PC-3 (cell line): ENCODE measurements around the gene ZNF319.

Experiments used
- EZH2 ChIP-seq: fragments of 300-600 bp; sonication (generic); IDR thresholded peaks from one replicate; pipeline ENCODE4 v1.6.1; 2017; ENCODE audit warnings: antibody characterized with exemption, mild to moderate bottlenecking, low read length; ENCODE audit not compliant: unreplicated experiment
- EZH2phosphoT487 ChIP-seq: fragments of 300-600 bp; sonication (generic); IDR thresholded peaks from 2 replicates; pipeline ENCODE4 v1.6.1; 2018; ENCODE audit warnings: mild to moderate bottlenecking, antibody characterized with exemption, low read length, borderline replicate concordance
- TF ChIP-seq, protein P1 (sequence below): fragments of 300-600 bp; sonication (generic); conservative IDR thresholded peaks from 2 replicates; pipeline ENCODE4 v1.5.1; 2017; ENCODE audit warnings: antibody characterized with exemption, low read depth, mild to moderate bottlenecking, low read length

DNA sequence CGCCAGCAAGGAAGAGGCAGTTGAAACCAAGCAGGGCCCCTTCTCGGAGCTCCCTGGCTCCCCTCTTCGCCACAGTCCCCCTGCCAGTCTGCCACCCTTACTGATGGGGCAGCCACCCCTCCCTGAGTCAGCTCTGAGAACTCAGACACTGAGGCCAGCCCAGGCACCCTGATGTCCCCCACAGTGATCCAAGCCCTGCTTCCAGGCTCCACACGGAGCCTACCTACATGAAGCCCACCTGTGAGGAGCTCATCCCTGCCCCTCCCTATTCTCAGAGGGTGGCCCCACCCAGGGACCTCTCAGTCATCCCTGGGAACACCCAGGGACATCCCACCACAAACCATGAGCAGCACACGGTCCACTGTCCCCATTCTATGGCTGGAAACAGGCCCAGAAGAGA, 38.4 kb downstream of the ZNF319 start:
- TF ChIP-seq EZH2phosphoT487: no peak
- TF ChIP-seq, protein P1, sequence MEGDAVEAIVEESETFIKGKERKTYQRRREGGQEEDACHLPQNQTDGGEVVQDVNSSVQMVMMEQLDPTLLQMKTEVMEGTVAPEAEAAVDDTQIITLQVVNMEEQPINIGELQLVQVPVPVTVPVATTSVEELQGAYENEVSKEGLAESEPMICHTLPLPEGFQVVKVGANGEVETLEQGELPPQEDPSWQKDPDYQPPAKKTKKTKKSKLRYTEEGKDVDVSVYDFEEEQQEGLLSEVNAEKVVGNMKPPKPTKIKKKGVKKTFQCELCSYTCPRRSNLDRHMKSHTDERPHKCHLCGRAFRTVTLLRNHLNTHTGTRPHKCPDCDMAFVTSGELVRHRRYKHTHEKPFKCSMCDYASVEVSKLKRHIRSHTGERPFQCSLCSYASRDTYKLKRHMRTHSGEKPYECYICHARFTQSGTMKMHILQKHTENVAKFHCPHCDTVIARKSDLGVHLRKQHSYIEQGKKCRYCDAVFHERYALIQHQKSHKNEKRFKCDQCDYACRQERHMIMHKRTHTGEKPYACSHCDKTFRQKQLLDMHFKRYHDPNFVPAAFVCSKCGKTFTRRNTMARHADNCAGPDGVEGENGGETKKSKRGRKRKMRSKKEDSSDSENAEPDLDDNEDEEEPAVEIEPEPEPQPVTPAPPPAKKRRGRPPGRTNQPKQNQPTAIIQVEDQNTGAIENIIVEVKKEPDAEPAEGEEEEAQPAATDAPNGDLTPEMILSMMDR: no peak
- TF ChIP-seq EZH2: no peak
